ENCODE measurements around the gene ETNK1.

Gene ETNK1

GRCh38 chr12:22683131-22683530, 58.2 kb downstream of the ETNK1 start:
- WGBS (ENCODE audit: extremely low coverage, insufficient coverage, low lambda C conversion rate): no CpG with 5 or more reads among the region's 1 CpG
- Histone ChIP-seq H4K5ac (ENCODE audit: low read length) (no peak overlapping the region), H2BK15ac (replicated peaks; ENCODE audit: low read depth) (no peak overlapping the region), H2AK5ac (ENCODE audit: low read length) (no peak overlapping the region), H3K27me3 (ENCODE audit: insufficient read depth, low read length, poor library complexity) (no peaks in the 10 kb centered on the region), H3K4me1 (ENCODE audit: control insufficient read depth, low read depth, low read length) (no peaks in the 10 kb centered on the region), H2BK5ac (ENCODE audit: low read length) (no peak overlapping the region), H3K9ac (ENCODE audit: low read length) (no peak overlapping the region), H3K4me2 (ENCODE audit: low read length) (no peak overlapping the region), H3K27ac (ENCODE audit: low read depth, low read length) (no peak overlapping the region), H3K23ac (ENCODE audit: low read length) (no peak overlapping the region), H3K36me3 (ENCODE audit: control insufficient read depth, insufficient read depth, low read length) (peaks cover 1% of the 10 kb centered on the region), H3K4ac (ENCODE audit: low read depth, low read length) (no peak overlapping the region), H3K79me2 (ENCODE audit: control insufficient read depth, insufficient read depth, low read length) (no peaks in the 10 kb centered on the region), H3K79me1 (ENCODE audit: low read length) (no peaks in the 10 kb centered on the region), H3K56ac (ENCODE audit: low read length) (no peak overlapping the region), H2BK120ac (ENCODE audit: low read depth, low read length) (no peak overlapping the region), H4K8ac (ENCODE audit: low read depth, low read length) (no peak overlapping the region), H3K4me3 (ENCODE audit: low read length) (no peak overlapping the region), H3K18ac (ENCODE audit: low read length) (no peak overlapping the region)
- no peak for DNase-seq

DNA sequence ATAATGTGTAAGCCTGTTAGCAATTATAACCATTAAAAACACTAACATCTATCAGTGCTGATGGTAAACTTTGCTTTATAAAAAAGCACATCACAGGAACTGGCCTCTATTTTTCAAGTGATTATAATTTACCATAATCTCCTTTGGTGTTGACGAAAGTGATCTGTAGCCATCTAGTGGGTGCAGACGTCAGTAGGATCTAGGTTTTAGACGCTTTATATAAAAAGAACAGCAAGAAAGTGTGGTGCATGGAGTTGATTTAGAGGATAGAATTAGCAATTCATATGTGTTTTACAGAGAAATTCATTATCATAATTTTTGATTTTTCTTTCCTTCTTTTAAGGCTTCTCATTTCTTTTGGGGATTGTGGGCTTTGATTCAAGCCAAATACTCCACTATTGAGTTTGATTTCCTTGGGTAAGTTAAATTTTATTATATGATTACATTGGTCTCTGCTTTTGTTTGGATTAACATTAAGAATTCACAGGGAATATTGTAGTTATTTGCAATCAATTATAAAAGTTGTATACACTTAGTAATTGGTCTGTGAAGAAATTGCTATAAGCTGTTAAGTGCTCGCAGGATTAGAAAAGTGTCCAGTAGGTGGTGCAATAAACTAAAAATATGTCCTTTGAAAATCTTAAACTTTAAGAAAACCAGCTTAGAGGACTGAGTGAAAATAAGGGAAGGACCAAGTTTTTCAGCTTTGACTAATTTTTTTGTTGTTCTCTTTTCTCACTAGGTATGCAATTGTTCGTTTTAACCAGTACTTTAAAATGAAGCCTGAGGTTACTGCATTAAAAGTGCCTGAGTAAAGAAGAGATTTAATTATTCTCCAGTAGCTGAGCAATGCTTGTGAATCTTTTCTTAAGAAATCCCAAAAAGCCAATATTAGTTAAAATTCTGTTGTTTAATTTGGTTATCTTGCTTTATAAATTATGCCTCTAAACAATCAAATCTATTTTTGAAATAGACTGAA, 59.5 kb downstream of the ETNK1 start:
- Histone ChIP-seq H3K4me1 (ENCODE audit: control insufficient read depth, low read depth, low read length) (no peaks in the 10 kb centered on the region), H3K18ac (ENCODE audit: low read length) (no peak overlapping the region), H3K4ac (ENCODE audit: low read depth, low read length) (no peak overlapping the region), H4K5ac (ENCODE audit: low read length) (no peak overlapping the region), H3K27me3 (ENCODE audit: insufficient read depth, low read length, poor library complexity) (no peaks in the 10 kb centered on the region), H3K4me2 (ENCODE audit: low read length) (no peak overlapping the region), H3K56ac (ENCODE audit: low read length) (no peak overlapping the region), H2BK120ac (ENCODE audit: low read depth, low read length) (no peak overlapping the region), H4K8ac (ENCODE audit: low read depth, low read length) (no peak overlapping the region), H3K36me3 (ENCODE audit: control insufficient read depth, insufficient read depth, low read length) (peaks cover under 1% of the 10 kb centered on the region), H3K79me2 (ENCODE audit: control insufficient read depth, insufficient read depth, low read length) (no peaks in the 10 kb centered on the region), H3K4me3 (ENCODE audit: low read length) (no peak overlapping the region), H3K27ac (ENCODE audit: low read depth, low read length) (no peak overlapping the region), H2BK5ac (ENCODE audit: low read length) (no peak overlapping the region), H2AK5ac (ENCODE audit: low read length) (no peak overlapping the region), H2BK15ac (replicated peaks; ENCODE audit: low read depth) (no peak overlapping the region), H3K23ac (ENCODE audit: low read length) (no peak overlapping the region), H3K79me1 (ENCODE audit: low read length) (no peaks in the 10 kb centered on the region), H3K9ac (ENCODE audit: low read length) (no peak overlapping the region)
- DNase-seq: peak; percentile 63
- no CpG with 5 or more reads among the region's 5 CpGs for WGBS (ENCODE audit: extremely low coverage, insufficient coverage, low lambda C conversion rate)

- Histone ChIP-seq H3K4ac (ENCODE audit: low read depth, low read length) (no peak overlapping the region), H4K5ac (ENCODE audit: low read length) (no peak overlapping the region), H3K18ac (ENCODE audit: low read length) (no peak overlapping the region), H3K27me3 (ENCODE audit: insufficient read depth, low read length, poor library complexity) (no peaks in the 10 kb centered on the region), H3K56ac (ENCODE audit: low read length) (no peak overlapping the region), H3K79me1 (ENCODE audit: low read length) (no peaks in the 10 kb centered on the region), H2AK5ac (ENCODE audit: low read length) (no peak overlapping the region), H3K4me1 (ENCODE audit: control insufficient read depth, low read depth, low read length) (no peaks in the 10 kb centered on the region), H4K8ac (ENCODE audit: low read depth, low read length) (no peak overlapping the region), H3K4me3 (ENCODE audit: low read length) (no peak overlapping the region), H2BK5ac (ENCODE audit: low read length) (no peak overlapping the region), H3K79me2 (ENCODE audit: control insufficient read depth, insufficient read depth, low read length) (no peaks in the 10 kb centered on the region), H2BK15ac (replicated peaks; ENCODE audit: low read depth) (no peak overlapping the region), H3K27ac (ENCODE audit: low read depth, low read length) (no peak overlapping the region), H3K36me3 (ENCODE audit: control insufficient read depth, insufficient read depth, low read length) (no peaks in the 10 kb centered on the region), H3K23ac (ENCODE audit: low read length) (no peak overlapping the region), H3K4me2 (ENCODE audit: low read length) (no peak overlapping the region), H3K9ac (ENCODE audit: low read length) (no peak overlapping the region), H2BK120ac (ENCODE audit: low read depth, low read length) (no peak overlapping the region)
- DNase-seq: no peak
- WGBS (ENCODE audit: extremely low coverage, insufficient coverage, low lambda C conversion rate): no CpG with 5 or more reads among the region's 1 CpG
Observed at GRCh38 chr12:22686193-22686592, 61.2 kb downstream of the ETNK1 start.

- H3K27me3 ChIP-seq (ENCODE audit: insufficient read depth, low read length, poor library complexity): no peaks in the 10 kb centered on the region
Observed at GRCh38 chr12:22687361-22688076, 62.5 kb downstream of the ETNK1 start.

GRCh38 chr12:22689876-22690275, 64.9 kb downstream of the ETNK1 start:
- no peaks in the 10 kb centered on the region for H3K36me3 ChIP-seq (ENCODE audit: control insufficient read depth, insufficient read depth, low read length)
- H4K5ac ChIP-seq (ENCODE audit: low read length): no peak overlapping the region
- no peak for DNase-seq
- no peak overlapping the region for H2AK5ac ChIP-seq (ENCODE audit: low read length)
- H3K23ac ChIP-seq (ENCODE audit: low read length): no peak overlapping the region
- no peaks in the 10 kb centered on the region for H3K79me2 ChIP-seq (ENCODE audit: control insufficient read depth, insufficient read depth, low read length)
- no peak overlapping the region for H3K4ac ChIP-seq (ENCODE audit: low read depth, low read length)
- H2BK120ac ChIP-seq (ENCODE audit: low read depth, low read length): no peak overlapping the region
- WGBS (ENCODE audit: extremely low coverage, insufficient coverage, low lambda C conversion rate): no CpG with 5 or more reads among the region's 2 CpGs
- H3K4me2 ChIP-seq (ENCODE audit: low read length): no peak overlapping the region
- no peaks in the 10 kb centered on the region for H3K79me1 ChIP-seq (ENCODE audit: low read length)
- no peaks in the 10 kb centered on the region for H3K27me3 ChIP-seq (ENCODE audit: insufficient read depth, low read length, poor library complexity)
- no peak overlapping the region for H3K9ac ChIP-seq (ENCODE audit: low read length)
- H3K18ac ChIP-seq (ENCODE audit: low read length): no peak overlapping the region
- H3K4me3 ChIP-seq (ENCODE audit: low read length): no peak overlapping the region
- no peak overlapping the region for H3K27ac ChIP-seq (ENCODE audit: low read depth, low read length)
- no peak overlapping the region for H3K56ac ChIP-seq (ENCODE audit: low read length)
- H2BK15ac ChIP-seq (replicated peaks; ENCODE audit: low read depth): no peak overlapping the region
- no peak overlapping the region for H2BK5ac ChIP-seq (ENCODE audit: low read length)
- no peaks in the 10 kb centered on the region for H3K4me1 ChIP-seq (ENCODE audit: control insufficient read depth, low read depth, low read length)
- no peak overlapping the region for H4K8ac ChIP-seq (ENCODE audit: low read depth, low read length)

More at GRCh38 chr12:22687361-22688076, 62.5 kb downstream of the ETNK1 start:
- Histone ChIP-seq H3K56ac (ENCODE audit: low read length) (no peak overlapping the region), H3K79me2 (ENCODE audit: control insufficient read depth, insufficient read depth, low read length) (no peaks in the 10 kb centered on the region), H3K79me1 (ENCODE audit: low read length) (no peaks in the 10 kb centered on the region), H4K5ac (ENCODE audit: low read length) (no peak overlapping the region), H2BK120ac (ENCODE audit: low read depth, low read length) (no peak overlapping the region), H3K4me2 (ENCODE audit: low read length) (no peak overlapping the region), H3K9ac (ENCODE audit: low read length) (no peak overlapping the region), H2AK5ac (ENCODE audit: low read length) (no peak overlapping the region), H3K36me3 (ENCODE audit: control insufficient read depth, insufficient read depth, low read length) (no peaks in the 10 kb centered on the region), H2BK5ac (ENCODE audit: low read length) (no peak overlapping the region), H3K27ac (ENCODE audit: low read depth, low read length) (no peak overlapping the region), H3K23ac (ENCODE audit: low read length) (no peak overlapping the region), H3K4me3 (ENCODE audit: low read length) (no peak overlapping the region), H2BK15ac (replicated peaks; ENCODE audit: low read depth) (no peak overlapping the region), H3K4ac (ENCODE audit: low read depth, low read length) (no peak overlapping the region), H3K18ac (ENCODE audit: low read length) (no peak overlapping the region), H3K4me1 (ENCODE audit: control insufficient read depth, low read depth, low read length) (no peaks in the 10 kb centered on the region), H4K8ac (ENCODE audit: low read depth, low read length) (no peak overlapping the region)
- WGBS (ENCODE audit: extremely low coverage, insufficient coverage, low lambda C conversion rate): no CpG with 5 or more reads among the region's 5 CpGs
- DNase-seq: no peak

Measured in mesendoderm (in vitro differentiated cells).